ENCODE data around the gene PLA2G15.

DNA sequence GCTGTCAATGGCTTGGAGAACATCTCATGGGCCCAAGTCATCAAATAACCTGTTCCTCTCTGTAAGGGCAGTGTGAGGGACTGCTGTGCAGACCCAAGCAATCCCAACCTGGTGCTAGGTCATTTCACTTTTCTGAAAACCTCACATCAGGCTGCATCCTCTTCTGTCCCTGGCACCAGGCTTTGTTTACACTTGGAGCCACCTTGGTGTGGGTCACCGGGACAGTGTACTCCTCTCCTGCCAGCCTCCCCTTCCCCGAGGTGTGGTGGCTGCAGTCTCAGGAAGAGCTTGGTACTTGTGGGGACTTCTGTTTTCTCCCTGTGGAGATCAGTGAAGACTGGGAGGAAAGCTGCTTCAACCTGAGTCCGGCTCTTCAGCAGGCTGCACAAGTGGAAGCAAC, 53.1 kb downstream of the PLA2G15 start:
- TF ChIP-seq, protein P1, sequence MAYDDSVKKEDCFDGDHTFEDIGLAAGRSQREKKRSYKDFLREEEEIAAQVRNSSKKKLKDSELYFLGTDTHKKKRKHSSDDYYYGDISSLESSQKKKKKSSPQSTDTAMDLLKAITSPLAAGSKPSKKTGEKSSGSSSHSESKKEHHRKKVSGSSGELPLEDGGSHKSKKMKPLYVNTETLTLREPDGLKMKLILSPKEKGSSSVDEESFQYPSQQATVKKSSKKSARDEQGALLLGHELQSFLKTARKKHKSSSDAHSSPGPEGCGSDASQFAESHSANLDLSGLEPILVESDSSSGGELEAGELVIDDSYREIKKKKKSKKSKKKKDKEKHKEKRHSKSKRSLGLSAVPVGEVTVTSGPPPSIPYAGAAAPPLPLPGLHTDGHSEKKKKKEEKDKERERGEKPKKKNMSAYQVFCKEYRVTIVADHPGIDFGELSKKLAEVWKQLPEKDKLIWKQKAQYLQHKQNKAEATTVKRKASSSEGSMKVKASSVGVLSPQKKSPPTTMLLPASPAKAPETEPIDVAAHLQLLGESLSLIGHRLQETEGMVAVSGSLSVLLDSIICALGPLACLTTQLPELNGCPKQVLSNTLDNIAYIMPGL (CRISPR knock-in tag; IDR thresholded peaks at IDR 0.05; ENCODE audit: borderline replicate concordance), result no peak
- TF ChIP-seq POLR2AphosphoS2 (conservative IDR thresholded peaks at IDR 0.05; ENCODE audit: low read length) (no peak), ESRRA (IDR thresholded peaks at IDR 0.05; ENCODE audit: borderline replicate concordance, low read length) (no peak), EHMT2 (IDR thresholded peaks at IDR 0.05; ENCODE audit: low read depth) (no peak), NR3C1 (IDR thresholded peaks at IDR 0.05) (no peak), RNF2 (IDR thresholded peaks at IDR 0.05; ENCODE audit: borderline replicate concordance, low read depth) (no peak), HOXA7 (CRISPR knock-in tag; IDR thresholded peaks at IDR 0.05) (no peak), SREBF2 (IDR thresholded peaks at IDR 0.05) (no peak), CHD2 (IDR thresholded peaks at IDR 0.05; ENCODE audit: low read length, partially characterized antibody) (no peak)
- TF ChIP-seq, protein P2, sequence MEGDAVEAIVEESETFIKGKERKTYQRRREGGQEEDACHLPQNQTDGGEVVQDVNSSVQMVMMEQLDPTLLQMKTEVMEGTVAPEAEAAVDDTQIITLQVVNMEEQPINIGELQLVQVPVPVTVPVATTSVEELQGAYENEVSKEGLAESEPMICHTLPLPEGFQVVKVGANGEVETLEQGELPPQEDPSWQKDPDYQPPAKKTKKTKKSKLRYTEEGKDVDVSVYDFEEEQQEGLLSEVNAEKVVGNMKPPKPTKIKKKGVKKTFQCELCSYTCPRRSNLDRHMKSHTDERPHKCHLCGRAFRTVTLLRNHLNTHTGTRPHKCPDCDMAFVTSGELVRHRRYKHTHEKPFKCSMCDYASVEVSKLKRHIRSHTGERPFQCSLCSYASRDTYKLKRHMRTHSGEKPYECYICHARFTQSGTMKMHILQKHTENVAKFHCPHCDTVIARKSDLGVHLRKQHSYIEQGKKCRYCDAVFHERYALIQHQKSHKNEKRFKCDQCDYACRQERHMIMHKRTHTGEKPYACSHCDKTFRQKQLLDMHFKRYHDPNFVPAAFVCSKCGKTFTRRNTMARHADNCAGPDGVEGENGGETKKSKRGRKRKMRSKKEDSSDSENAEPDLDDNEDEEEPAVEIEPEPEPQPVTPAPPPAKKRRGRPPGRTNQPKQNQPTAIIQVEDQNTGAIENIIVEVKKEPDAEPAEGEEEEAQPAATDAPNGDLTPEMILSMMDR (IDR thresholded peaks at IDR 0.05), result no peak
- TF ChIP-seq, protein P3, sequence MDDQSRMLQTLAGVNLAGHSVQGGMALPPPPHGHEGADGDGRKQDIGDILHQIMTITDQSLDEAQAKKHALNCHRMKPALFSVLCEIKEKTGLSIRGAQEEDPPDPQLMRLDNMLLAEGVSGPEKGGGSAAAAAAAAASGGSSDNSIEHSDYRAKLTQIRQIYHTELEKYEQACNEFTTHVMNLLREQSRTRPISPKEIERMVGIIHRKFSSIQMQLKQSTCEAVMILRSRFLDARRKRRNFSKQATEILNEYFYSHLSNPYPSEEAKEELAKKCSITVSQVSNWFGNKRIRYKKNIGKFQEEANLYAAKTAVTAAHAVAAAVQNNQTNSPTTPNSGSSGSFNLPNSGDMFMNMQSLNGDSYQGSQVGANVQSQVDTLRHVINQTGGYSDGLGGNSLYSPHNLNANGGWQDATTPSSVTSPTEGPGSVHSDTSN (IDR thresholded peaks at IDR 0.05), result no peak
- TF ChIP-seq, protein P4, sequence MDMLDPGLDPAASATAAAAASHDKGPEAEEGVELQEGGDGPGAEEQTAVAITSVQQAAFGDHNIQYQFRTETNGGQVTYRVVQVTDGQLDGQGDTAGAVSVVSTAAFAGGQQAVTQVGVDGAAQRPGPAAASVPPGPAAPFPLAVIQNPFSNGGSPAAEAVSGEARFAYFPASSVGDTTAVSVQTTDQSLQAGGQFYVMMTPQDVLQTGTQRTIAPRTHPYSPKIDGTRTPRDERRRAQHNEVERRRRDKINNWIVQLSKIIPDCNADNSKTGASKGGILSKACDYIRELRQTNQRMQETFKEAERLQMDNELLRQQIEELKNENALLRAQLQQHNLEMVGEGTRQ (IDR thresholded peaks at IDR 0.05), result no peak
- TF ChIP-seq, protein P5, sequence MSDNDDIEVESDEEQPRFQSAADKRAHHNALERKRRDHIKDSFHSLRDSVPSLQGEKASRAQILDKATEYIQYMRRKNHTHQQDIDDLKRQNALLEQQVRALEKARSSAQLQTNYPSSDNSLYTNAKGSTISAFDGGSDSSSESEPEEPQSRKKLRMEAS (IDR thresholded peaks at IDR 0.05), result no peak
